Measurements from ENCODE around the gene SSX1. TPM values are rescaled to one million over a fixed set of nuclear protein-coding genes. Genes with fewer than 3 reads are reported as not detected.
"Not testable (repeated sequence)": the region's sequence is repeated elsewhere in the genome, so short reads cannot be mapped to it uniquely, and the experiment has no call there.

SSX1 gene
- total and polyA plus RNA-seq, 10 donors: not detected

DNA sequence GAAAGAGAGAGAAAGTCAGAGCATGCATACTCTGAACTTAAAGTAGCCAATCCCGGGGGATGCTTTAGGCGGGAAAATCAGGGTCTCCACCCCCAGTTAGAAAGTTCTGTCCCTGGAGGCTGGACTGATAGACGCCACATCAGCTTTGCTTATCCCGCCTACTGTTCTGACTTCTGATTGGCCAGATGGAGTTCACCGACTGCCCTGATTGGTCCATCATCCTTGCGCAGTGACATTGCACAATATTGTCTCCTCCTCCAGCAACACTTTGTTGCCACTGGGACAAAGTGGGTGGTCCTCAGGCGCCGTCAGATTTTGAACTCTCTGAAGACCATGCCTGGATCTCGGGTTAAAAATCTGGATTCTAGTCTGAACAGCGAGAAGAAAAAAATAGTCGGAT is 51.0 kb downstream of the SSX1 start:
- no peaks in the 10 kb centered on the region for H3K27me3 ChIP-seq (replicated peaks in 1 of 7)
- H3K4me3 ChIP-seq: no peak overlapping the region
- 89 to 97% (median 94%) methylated on average over 11 of the region's 11 CpGs for WGBS, 5 donors
- H3K36me3 ChIP-seq: no peaks in the 10 kb centered on the region
- no peaks in the 10 kb centered on the region for H3K4me1 ChIP-seq
- TF ChIP-seq POLR2A (IDR thresholded peaks at IDR 0.05) (no peak), CTCF (IDR thresholded peaks at IDR 0.05 in 8 of 11, conservative IDR thresholded peaks at IDR 0.05 in 3 of 11) (no peak), POLR2AphosphoS5 (IDR thresholded peaks at IDR 0.05) (no peak)
- H3K27ac ChIP-seq: no peak overlapping the region
- DNase-seq: no peak
- intact Hi-C loops (cut with DNase I; ENCODE audit: low total_unique reads): no loop called here
- no peaks in the 10 kb centered on the region for H3K9me3 ChIP-seq

GRCh38 chrX:48313996-48314395 is 58.8 kb downstream of the SSX1 start:
- H3K4me3 ChIP-seq; DNase-seq; intact Hi-C loops (cut with DNase I; ENCODE audit: low total_unique reads); H3K27me3 ChIP-seq (replicated peaks in 1 of 7); H3K4me1 ChIP-seq; H3K36me3 ChIP-seq; H3K9me3 ChIP-seq; H3K27ac ChIP-seq: not testable (repeated sequence)
- WGBS, 5 donors: 71 to 100% (median 72%) methylated on average over 2 of the region's 2 CpGs

Small RNAs within 50 kb of the gene (small RNA-seq; reads per million reads assigned to genes)
- gene AC245047.3 (0 reads per million in 4 donors), gene AC245047.4 (0 reads per million in 4 donors), gene RNA5SP503 (0 reads per million in 4 donors)

Other genes with a start within 250 kb of the SSX1 start
- not detected for gene SPACA5, start 248.4 kb upstream of the SSX1 start, total RNA-seq
- under 1 TPM in 1 of 3 donors, not detected in 2; 0.12 TPM for gene SPACA5, start 248.4 kb upstream of the SSX1 start, polyA plus RNA-seq
- gene ZNF630, start 183.8 kb upstream of the SSX1 start, total RNA-seq: 1 to 10 TPM; 2.0 to 7.2 (median 4.5) TPM
- 1 to 10 TPM; 1.0 to 1.7 (median 1.5) TPM for gene ZNF630, start 183.8 kb upstream of the SSX1 start, polyA plus RNA-seq
- not detected for gene SPACA5B, start 124.8 kb upstream of the SSX1 start, total RNA-seq
- gene SPACA5B, start 124.8 kb upstream of the SSX1 start, polyA plus RNA-seq: not detected
- gene SSX5, start 58.6 kb upstream of the SSX1 start, total RNA-seq: not detected
- gene SSX5, start 58.6 kb upstream of the SSX1 start, polyA plus RNA-seq: under 1 TPM; 0.06 to 0.10 (median 0.07) TPM
- not detected for gene SSX3, start 101.3 kb downstream of the SSX1 start, total RNA-seq
- not detected for gene SSX3, start 101.3 kb downstream of the SSX1 start, polyA plus RNA-seq
- not detected for gene SSX4, start 128.1 kb downstream of the SSX1 start, total RNA-seq
- not detected for gene SSX4, start 128.1 kb downstream of the SSX1 start, polyA plus RNA-seq
- gene SSX4B, start 156.6 kb downstream of the SSX1 start, total RNA-seq: not detected
- gene SSX4B, start 156.6 kb downstream of the SSX1 start, polyA plus RNA-seq: not detected
- 10 to 100 TPM; 11.3 to 57.4 (median 21.1) TPM for gene SLC38A5, start 214.9 kb downstream of the SSX1 start, total RNA-seq
- 10 to 100 TPM; 20.2 to 30.4 (median 23.5) TPM for gene SLC38A5, start 214.9 kb downstream of the SSX1 start, polyA plus RNA-seq
- gene FTSJ1, start 220.8 kb downstream of the SSX1 start, total RNA-seq: 10 to 100 TPM; 27.1 to 58.6 (median 38.5) TPM
- gene FTSJ1, start 220.8 kb downstream of the SSX1 start, polyA plus RNA-seq: 10 to 100 TPM; 36.6 to 47.4 (median 41.0) TPM

Data from spleen (tissue), 11 donors.